UCSD-AML1 (cell line): ENCODE data around the gene DGKH.
"Not testable (repeated sequence)": the region's sequence is repeated elsewhere in the genome, so short reads cannot be mapped to it uniquely, and the experiment has no call there.

ENCODE experiments used
- DNase-seq: peaks from one replicate; lab custom pipeline; 2025; ENCODE audit not compliant: unreplicated experiment; lab: John Stamatoyannopoulos, UW

Gene DGKH

DNA sequence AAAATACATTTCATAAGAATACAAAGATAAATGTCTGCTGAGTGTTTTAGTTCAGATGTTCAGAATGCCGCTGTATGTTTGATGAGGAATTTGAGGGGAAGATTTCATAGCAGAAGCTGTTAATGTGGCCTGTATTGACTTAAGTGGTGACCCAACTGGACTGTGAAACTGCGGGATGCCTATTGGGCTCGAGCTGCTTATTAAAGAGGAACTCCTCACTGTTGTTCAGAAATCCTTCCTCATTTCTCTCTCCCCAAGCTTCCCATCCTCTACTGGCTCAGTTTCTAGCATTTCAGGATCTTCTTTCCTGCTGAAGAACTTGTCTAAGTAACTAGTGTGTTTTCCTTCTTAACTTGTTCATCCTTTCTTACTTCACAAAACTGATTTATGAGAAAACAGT lies 20.4 kb downstream of the DGKH start:
- no peak for DNase-seq

- DNase-seq: not testable (repeated sequence)
These were observed 22.2 kb downstream of the DGKH start for GRCh38 chr13:42070599-42070998.

GRCh38 chr13:42071179-42071578 lies 22.7 kb downstream of the DGKH start:
- not testable (repeated sequence) for DNase-seq

DNA sequence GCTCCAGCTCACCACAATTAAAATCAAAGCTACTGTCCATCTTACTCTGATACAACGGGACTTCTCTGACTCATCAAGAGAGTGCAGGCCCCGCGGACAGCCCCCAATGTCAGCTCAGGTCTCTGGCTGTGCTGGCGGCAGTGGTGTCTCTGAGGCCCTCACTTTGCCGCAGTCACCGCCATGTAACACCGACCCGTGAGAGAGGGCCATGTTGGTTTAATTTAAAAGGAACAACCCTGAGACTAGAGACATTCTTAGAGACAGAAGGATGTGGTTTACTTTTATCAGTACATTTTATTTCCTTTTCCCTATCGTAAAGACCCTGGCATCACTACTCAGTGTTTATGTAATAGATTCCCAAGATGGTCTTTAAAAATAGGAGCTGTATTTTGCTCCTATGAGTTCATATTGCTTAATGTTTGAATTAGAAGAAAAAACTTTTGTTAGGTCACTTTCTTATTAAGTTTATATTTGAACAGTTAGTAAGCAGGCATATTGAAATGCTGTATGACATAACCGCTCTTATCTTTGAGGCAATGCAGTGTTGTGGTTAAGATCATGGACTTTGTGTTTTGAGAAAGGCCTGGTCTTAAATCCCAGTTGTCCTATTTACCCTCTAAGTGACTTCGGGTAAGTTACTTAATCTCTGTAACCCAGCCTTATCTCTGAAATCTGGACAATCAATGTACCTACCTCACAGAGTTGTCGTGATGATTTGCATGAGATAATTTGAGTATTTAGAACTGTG lies 23.4 kb downstream of the DGKH start:
- no peak for DNase-seq

DNA sequence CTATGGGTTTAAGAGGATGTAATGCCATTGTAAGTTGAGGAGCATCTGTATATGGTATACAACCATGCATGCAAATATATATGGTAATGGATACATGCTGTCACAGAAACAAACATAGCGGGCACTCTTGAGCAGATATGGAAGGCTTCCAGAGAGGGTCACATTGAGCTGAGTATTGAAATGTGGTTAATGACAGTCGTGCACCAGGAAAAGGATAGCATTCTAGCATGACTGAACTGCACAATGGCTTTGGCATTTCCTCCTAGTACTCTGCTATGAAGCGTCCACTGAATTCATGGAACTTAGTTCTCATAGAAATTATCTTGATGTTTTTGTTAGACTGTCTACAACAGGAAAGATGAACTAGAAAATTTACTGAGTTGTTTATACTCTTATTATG lies 25.2 kb downstream of the DGKH start:
- DNase-seq: no peak

- no peak for DNase-seq
These were observed 27.1 kb downstream of the DGKH start for GRCh38 chr13:42075517-42075916.

- DNase-seq: no peak
These were observed 27.9 kb downstream of the DGKH start for GRCh38 chr13:42076309-42076713.

DNA sequence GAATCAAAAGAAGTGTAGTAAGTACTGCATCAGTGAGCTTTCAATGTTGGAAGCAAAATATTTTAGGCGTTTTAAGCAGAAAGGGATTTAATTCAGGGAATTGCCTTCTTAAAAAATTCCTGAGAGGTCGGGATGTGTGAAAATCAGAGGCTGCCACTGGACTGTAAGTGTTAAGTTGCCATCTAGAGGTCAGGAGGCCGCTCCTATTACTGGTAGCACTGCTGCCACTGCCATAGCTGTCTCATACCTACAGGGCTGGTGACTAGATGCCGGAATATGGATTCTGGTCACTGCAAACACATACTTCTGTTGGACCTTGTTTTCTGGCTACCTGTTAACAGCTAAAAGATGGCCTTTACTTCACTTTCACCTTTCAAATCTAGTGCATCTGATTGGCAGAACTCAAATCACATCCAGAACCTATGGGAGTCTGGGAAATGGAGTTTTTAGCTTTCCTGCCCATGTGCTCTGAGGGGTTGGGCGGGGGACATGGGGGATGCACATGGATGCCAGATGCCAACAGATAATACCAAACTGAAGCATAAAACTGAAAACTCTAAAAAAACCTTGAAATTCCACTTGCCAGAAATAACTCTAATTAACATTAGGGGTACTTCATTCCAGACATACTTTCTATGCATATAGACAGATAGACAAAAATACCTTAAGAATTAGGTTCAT lies 29.8 kb downstream of the DGKH start:
- no peak for DNase-seq

DNA sequence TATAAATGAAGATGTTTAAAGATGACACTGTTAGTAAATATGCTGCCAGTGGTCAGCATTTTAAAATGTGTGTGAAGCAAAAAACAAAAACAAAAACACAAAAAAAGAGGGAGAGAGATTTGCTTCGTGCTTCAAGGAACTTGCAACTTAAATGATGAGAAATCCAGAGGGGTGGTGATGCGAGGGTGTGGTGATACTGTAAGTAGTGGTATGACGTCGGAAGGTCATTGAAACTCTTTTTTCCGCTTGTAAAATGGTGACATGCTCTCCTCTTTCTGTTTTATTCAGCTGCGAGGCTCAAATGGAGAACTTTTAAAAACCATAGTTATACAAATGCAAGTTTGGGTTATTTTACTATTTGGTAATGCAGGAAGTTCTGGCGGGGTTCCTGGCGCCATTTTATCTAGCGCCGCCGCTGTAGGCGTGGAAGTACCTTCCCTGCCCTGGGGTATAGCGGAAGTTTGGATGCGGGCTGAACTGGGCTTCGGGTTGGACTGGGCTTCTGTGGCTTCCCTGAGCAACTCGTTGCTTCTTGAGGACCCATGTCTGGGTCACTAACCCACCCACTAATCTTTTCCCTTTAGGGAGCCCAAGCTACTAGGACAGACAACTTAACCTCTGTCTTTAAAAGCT lies 34.8 kb downstream of the DGKH start:
- no peak for DNase-seq

DNA sequence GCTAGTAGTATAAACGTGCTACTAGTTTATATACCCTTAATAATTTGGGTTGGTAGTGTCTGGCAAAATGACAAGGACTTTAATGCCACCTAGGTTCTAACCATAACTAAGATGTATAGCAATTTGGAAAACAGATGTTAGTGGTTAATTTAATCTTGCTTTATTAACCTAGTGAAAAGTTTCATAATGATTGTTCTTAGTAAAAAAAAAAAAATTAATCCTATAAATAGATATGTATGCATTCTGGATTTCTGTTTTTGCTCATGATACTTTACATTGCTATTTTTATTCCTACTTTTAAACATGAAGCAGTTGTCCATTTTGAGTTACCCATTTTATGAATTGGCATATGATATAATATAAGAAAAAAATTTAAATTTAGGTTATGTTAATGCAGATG lies 36.3 kb downstream of the DGKH start:
- DNase-seq: no peak

GRCh38 chr13:42086582-42086981 lies 38.1 kb downstream of the DGKH start:
- no peak for DNase-seq

DNA sequence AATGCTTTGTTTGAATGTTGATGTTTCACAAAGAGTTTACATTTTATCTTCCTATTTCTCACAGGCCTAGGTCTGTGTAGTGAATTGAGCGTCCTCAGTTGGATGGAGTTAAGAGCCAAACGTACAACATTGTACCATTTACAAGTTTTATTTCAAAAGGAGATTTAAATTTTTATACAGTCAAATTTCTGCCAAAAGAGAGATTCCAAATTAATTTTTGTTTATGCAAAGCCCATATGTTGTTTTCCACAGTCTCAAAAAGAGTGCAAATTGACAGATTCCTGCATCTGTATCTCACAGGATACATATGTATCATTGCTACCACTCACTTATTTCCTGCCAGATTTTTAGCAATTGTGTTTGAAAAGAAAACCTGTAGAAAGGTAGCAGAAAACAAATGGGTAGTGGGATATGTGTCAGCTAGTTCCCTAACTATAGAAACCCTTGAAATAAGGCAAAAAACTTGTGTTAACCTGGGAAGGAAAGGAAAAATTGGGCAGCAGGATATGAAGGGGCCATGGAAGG lies 46.1 kb downstream of the DGKH start:
- no peak for DNase-seq

GRCh38 chr13:42096222-42096621 lies 47.8 kb downstream of the DGKH start:
- not testable (repeated sequence) for DNase-seq

DNA sequence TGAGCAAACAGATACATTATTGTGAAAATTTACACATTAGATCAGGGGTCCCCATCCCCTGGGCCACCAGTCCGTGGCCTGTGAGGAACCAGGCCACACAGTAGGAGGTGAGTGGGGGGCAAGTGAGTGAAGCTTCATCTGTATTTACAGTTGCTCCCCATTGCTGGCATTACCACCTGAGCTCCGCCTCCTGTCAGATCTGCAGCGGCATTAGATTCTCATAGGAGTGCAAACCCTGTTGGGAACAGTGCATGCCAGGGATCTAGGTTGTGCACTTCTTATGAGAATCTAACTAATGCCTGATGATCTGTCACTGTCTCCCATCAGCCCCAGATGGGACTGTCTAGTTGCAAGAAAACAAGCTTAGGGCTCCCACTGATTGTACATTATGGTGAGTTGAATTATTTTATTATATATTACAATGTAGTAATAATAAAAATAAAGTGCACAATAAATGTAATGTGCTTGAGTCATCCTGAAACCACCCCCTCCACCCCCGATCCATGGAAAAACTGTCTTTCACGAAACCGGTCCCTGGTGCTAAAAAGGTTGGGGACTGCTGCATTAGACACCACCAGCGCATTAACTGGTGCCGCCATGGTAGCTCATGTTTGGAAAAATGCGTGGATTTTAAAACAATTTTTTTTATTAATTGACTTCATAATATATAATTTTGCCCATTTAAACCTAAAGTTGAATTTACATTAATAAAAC lies 51.7 kb downstream of the DGKH start:
- DNase-seq: no peak

DNA sequence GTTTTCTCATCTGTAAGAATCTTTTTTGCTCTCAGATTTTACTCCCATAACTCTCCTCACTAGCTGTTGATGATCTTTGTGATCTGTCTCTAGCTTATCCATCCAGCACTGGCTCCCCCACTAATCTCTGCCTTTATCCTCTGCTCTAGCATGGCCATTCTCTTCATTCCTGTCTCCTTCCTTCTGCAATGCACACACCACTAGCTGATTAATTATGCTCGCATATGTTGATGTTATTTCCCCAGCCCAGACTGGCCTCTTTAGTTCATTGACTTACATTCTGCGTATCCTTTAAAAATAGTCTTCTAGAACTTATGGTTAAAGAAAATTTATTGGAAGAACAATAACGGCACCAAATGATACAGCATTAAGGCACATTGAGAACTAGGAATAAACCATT lies 52.5 kb downstream of the DGKH start:
- no peak for DNase-seq

DNA sequence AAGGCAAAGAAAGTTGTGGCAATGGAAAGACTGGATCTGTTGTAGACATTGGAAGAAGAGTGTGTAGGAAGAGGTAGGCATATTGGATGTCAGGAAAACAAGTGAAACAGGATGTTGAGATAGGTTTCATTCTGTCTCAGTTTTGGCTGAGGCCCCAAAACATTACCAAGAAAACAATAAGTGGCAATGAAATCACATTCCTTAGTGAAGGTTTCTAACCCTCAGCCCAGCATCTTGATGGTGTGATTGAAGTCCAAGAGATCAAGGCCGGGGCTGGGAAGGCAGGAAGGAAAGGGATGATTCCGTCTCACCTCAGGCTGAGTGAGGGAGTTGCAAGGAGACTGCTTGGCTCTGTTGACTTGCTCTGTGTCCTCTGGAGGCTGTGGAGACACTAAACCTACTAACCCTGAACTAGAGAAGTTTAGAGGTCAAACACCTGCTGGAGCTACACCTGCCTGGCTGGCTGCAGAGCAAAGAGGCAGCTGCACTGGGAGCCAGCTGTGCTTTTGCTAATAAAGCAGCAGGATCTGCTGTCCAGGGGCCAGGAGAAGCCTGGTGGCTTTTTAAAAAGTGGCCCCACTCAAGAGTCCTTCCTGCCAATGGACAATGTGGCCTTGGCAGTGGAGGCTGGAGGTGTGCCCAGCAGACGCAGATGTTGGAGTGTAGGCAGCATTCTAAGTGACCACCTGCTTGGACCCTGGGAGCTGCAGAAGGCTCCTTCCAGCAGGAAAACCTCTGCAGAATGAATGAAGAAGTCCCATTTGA lies 53.6 kb downstream of the DGKH start:
- DNase-seq: no peak

- DNase-seq: no peak
These were observed 54.8 kb downstream of the DGKH start for GRCh38 chr13:42102961-42103865.

- no peak for DNase-seq
These were observed 58.5 kb downstream of the DGKH start for GRCh38 chr13:42106998-42107397.

GRCh38 chr13:42107421-42107820 lies 59.0 kb downstream of the DGKH start:
- no peak for DNase-seq

GRCh38 chr13:42108217-42108616 lies 59.8 kb downstream of the DGKH start:
- DNase-seq: no peak
